ENCODE data around the gene GTSE1. TPM values are rescaled to one million over a fixed set of nuclear protein-coding genes. Genes with fewer than 3 reads are reported as not detected.

Gene GTSE1
- total and polyA plus RNA-seq, 2 donors (not counting 1 experiment from before 2014, with no cell fraction given) = 0.17 to 0.39 TPM

DNA sequence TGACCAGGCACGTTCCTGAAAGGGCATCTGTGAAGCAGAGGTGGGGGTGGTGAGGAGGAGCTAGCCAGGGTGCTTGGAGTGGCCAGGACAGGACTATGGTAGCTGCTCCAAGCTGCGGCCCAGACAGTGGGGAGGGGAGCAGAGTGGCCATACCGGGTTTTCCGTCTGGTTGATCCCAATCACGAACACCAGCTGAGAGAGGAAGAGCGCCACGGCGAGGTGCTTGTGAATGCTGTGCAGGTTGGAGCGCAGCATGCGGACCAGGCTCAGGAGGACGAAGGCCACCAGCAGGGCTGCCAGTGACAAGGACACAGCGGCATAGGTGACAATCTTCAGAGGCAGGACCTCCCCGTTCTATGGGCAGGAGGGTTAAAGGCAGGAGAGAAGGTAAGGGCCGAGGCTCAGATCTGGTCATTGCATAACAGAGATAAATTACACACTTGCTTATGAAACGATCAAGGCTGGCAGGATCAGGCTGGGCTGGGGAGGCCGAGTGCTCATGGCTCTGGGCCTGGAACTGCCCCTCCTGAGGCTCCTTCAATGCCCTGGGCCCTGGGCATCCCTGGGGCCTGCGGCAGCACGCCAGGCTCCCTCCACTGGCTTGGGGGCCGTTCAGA, 80.3 kb downstream of the GTSE1 start:
- Histone ChIP-seq H3K36me3 (replicated peaks in 1 of 2; ENCODE audit: control extremely low read depth in 1 of 2, control insufficient read depth in 1 of 2, extremely low read depth in 1 of 2, insufficient read depth in 2 of 2, low read length in 1 of 2) (peaks cover 6 to 77% of the 10 kb centered on the region in 2 experiments), H3K27me3 (replicated peaks in 1 of 4; ENCODE audit: control extremely low read depth in 1 of 4, control insufficient read depth in 3 of 4, insufficient read depth in 4 of 4, low read length in 3 of 4) (peaks cover 0 to 6% (median 0%) of the 10 kb centered on the region in 4 experiments), H2AFZ (ENCODE audit: insufficient read depth, low read depth, low read length, poor library complexity, severe bottlenecking) (no peak overlapping the region), H4K20me1 (ENCODE audit: control insufficient read depth, insufficient read depth, low read length, poor library complexity, severe bottlenecking) (no peaks in the 10 kb centered on the region), H3K79me2 (ENCODE audit: control insufficient read depth, insufficient read depth, low read length) (no peaks in the 10 kb centered on the region), H3K27ac (ENCODE audit: low read length in 2 of 2) (no peak overlapping the region), H3K4me1 (ENCODE audit: control insufficient read depth in 2 of 2, insufficient read depth in 2 of 2, low read length in 2 of 2) (peaks cover 9 to 20% of the 10 kb centered on the region in 2 donors), H3K9me3 (ENCODE audit: control extremely low read depth in 1 of 3, control insufficient read depth in 2 of 3, insufficient read depth in 1 of 3, low read length in 2 of 3) (peaks cover 0 to 30% (median 14%) of the 10 kb centered on the region in 3 donors), H3K9ac (ENCODE audit: low read length) (no peak overlapping the region), H3K4me2 (replicated peaks; ENCODE audit: low read depth, low read length, poor library complexity, severe bottlenecking) (no peak overlapping the region), H3K4me3 (ENCODE audit: control extremely low read depth in 1 of 5, extremely low read depth in 1 of 5, insufficient read depth in 1 of 5, low read depth in 2 of 5, low read length in 4 of 5) (no peak overlapping the region)
- ATAC-seq (ENCODE audit: low read depth) (no peak), DNase-seq (no peak)
- H3K4me1 Mint-ChIP-seq = peaks cover 5% of the 10 kb centered on the region
- CTCF ChIA-PET = interaction anchor here (1.0 to 2.0 kb wide), 2 partner anchors 9 to 165 kb away, joined by 4 to 13 read pairs; no protein-coding TSS in a partner anchor
- TF ChIP-seq CTCF (IDR thresholded peaks at IDR 0.05) (no peak), EZH2 (IDR thresholded peaks at IDR 0.05; ENCODE audit: borderline replicate concordance, insufficient read depth, low read depth, low read length, poor library complexity, severe bottlenecking) (no peak)
- intact Hi-C loops (cut with micrococcal nuclease) = no loop called here
- POLR2A ChIA-PET = no interaction called here
- 97% methylated on average over 17 of the region's 19 CpGs for WGBS (ENCODE audit: insufficient coverage)
- H3K9me3 Mint-ChIP-seq (ENCODE audit: insufficient read depth) = peaks cover 2% of the 10 kb centered on the region
- no peaks in the 10 kb centered on the region for H3K27me3 Mint-ChIP-seq
- no peak overlapping the region for H3K4me3 Mint-ChIP-seq
- no peak overlapping the region for H3K27ac Mint-ChIP-seq

Data from B cell (primary cell).